ENCODE data around the gene HYPK.

DNA sequence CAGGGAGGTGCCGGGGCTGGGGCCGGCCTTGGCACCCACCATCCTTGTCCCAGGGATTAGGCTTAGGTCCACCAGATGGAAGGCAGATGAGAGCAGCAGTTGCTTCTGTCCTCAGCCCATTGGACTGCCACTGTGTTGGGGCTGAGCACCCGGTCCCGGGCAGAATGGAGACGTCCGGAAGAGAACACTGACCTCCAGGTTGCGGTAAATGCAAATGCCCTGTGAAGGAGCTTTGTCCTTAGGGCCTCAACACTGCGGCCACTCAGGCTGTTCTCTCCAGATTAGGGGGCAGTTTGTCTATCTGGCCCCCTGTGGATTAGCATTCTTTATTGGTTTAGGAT lies 484 bp upstream of the HYPK start, which contains the start of gene SERINC4:
- no peak for TF ChIP-seq POLR2A (IDR thresholded peaks at IDR 0.05)
- TF ChIP-seq, protein P1, sequence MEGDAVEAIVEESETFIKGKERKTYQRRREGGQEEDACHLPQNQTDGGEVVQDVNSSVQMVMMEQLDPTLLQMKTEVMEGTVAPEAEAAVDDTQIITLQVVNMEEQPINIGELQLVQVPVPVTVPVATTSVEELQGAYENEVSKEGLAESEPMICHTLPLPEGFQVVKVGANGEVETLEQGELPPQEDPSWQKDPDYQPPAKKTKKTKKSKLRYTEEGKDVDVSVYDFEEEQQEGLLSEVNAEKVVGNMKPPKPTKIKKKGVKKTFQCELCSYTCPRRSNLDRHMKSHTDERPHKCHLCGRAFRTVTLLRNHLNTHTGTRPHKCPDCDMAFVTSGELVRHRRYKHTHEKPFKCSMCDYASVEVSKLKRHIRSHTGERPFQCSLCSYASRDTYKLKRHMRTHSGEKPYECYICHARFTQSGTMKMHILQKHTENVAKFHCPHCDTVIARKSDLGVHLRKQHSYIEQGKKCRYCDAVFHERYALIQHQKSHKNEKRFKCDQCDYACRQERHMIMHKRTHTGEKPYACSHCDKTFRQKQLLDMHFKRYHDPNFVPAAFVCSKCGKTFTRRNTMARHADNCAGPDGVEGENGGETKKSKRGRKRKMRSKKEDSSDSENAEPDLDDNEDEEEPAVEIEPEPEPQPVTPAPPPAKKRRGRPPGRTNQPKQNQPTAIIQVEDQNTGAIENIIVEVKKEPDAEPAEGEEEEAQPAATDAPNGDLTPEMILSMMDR (IDR thresholded peaks at IDR 0.05), result no peak
